Right lobe of liver (tissue), 6 donors: Measurements from ENCODE around the gene ZFPL1. TPM values are rescaled to one million over a fixed set of nuclear protein-coding genes. Genes with fewer than 3 reads are reported as not detected.

Experiments used
- ATAC-seq, 4 donors: fragments of 200-7000 bp; cut with Tn5 transposase; one replicate each; pipeline ENCODE4 v1.9.1; 2020; ENCODE audit warnings: mild to moderate bottlenecking in 4 of 4, moderate library complexity in 4 of 4
- DNase-seq, 3 donors: peaks; one replicate each; pipeline ENCODE4 v3.0.0-alpha.2; 2020
- H3K27ac ChIP-seq, 3 donors: fragments of 200-600 bp; one replicate each; pipeline ENCODE4 v1.8.0; 2022
- H3K27me3 ChIP-seq, 2 donors: fragments of 200-600 bp; one replicate each; pipeline ENCODE4 v1.8.0; 2022
- H3K36me3 ChIP-seq, 4 donors: fragments of 200-600 bp; sonication (generic) in 1 of 4; one replicate each; pipeline versions ENCODE4 v1.5.1 to v1.8.0; 2017 to 2022; ENCODE audit warnings: control low read depth in 1 of 4
- H3K4me1 ChIP-seq, 4 donors: fragments of 200-600 bp; sonication (generic) in 1 of 4; one replicate each; pipeline versions ENCODE4 v1.5.1 to v1.8.0; 2017 to 2022; ENCODE audit warnings: control low read depth in 1 of 4
- H3K4me3 ChIP-seq, 3 donors: fragments of 200-600 bp; one replicate each; pipeline ENCODE4 v1.8.0; 2022
- H3K9me3 ChIP-seq, 4 donors: fragments of 200-600 bp; sonication (generic) in 1 of 4; one replicate each; pipeline versions ENCODE4 v1.5.1 to v1.8.0; 2017 to 2022; ENCODE audit warnings: control low read depth in 1 of 4
- POLR2A ChIP-seq: fragments of 450-650 bp; IDR thresholded peaks from one replicate; pipeline ENCODE4 v1.6.1; 2017; ENCODE audit warnings: antibody characterized with exemption, mild to moderate bottlenecking
- WGBS: methylation state at CpG from one replicate; pipeline ENCODE4 v1.1.6; 2018; ENCODE audit warnings: low coverage, low lambda C conversion rate; ENCODE audit not compliant: insufficient coverage; ENCODE audit errors: missing lambda C conversion rate; 5-methylcytosine and 5-hydroxymethylcytosine counted together
- intact Hi-C, 2 donors: fragments of 100-400 bp; cut with DNase I; formaldehyde crosslinking; loops; one replicate each; pipeline versions ENCODE4 v1.11.2 to v1.14.1; 2022
- microRNA-seq, 2 donors: library from miRNA; unstranded; fragments of <30 nt; microRNA quantifications; one replicate each; pipeline ENCODE4, GENCODE V29; 2019 to 2020
- small RNA-seq, 2 experiments: library from RNA; depleted of rRNA; stranded (forward); fragments of <200 nt; gene quantifications; one replicate each; pipeline ENCODE3, GENCODE V24; 2016
- total RNA-seq, 6 experiments: library from RNA; depleted of rRNA in 2 of 6; stranded (reverse); fragments of >200 nt in 2 of 6; fragmentation: NEBNext Ultra II Directional in 3 of 6; extraction: Animal tissue kit (Norgen Biotek cat#: 25700) in 3 of 6; gene quantifications; one replicate each; pipeline versions ENCODE4 v1.1.0 to v1.2.4, GENCODE V29; 2016 to 2023
- TF ChIP-seq, protein P1 (sequence below), 4 donors: fragments of 200-600 bp in 3 of 4; fragments of 450-650 bp in 1 of 4; IDR thresholded peaks; one replicate each; pipeline versions ENCODE4 v1.5.1 to v1.8.0; 2016 to 2022; ENCODE audit warnings: antibody characterized with exemption in 4 of 4, mild to moderate bottlenecking in 2 of 4
- donor health status: DM: no; HTN: yes; CAD: no.
- donor health status: DM: no; HTN: no; CAD: no.
- donor health status: DM: no; HTN: no; CAD: no.
- donor health status: DM: no; HTN: yes; CAD: no.
- donor health status: DM: no; HTN: yes; CAD: no.

ZFPL1 gene
- total RNA-seq, 6 experiments from 2014 or later, result 15.4 to 22.4 (median 18.0) TPM

DNA sequence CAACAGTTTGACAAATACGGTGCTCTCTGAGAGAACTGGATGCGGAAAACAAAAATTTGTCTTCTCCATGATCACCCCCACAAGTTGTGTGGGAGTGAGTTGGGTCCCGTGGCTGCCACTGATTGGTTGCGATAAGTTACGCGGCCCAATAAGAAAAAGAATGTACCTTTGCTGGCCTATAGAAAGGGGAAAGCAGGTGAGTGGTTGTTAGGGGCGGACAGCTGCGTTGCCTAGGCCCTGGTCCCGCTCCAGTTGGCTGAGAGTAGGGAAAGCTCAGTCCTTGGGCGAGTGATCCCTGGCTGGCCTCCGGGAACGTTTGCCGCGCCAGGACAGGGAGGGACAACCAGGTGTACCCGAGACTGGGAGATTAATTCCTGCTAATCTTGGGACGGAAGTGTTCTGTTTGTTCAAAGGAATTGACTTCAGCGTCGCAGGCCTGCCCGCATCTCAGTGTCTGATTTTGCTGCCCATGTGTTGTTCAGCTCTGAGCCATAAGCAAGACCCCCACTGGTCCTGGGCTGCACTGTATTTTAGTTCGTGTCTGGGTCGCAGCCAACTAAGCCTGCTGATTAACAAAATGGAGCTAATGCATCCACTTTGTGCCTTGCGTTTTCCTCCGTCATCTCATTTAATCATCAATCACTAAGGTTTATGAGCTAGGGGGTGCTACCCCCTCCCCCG is 51.1 kb downstream of the ZFPL1 start:
- WGBS, result 4% methylated on average over 20 of the region's 24 CpGs
- no peaks in the 10 kb centered on the region for H3K9me3 ChIP-seq
- H3K36me3 ChIP-seq, result peaks cover 0 to 29% (median 16%) of the 10 kb centered on the region in 4 donors
- ATAC-seq, result peak; percentile 80 to 86 (median 82)
- no peaks in the 10 kb centered on the region for H3K27me3 ChIP-seq
- intact Hi-C loops, result loop anchor here in 1 of 2 donors (10.0 kb wide), 1 partner anchor 120 kb away; no protein-coding TSS in a partner anchor
- TF ChIP-seq POLR2A, result no peak
- TF ChIP-seq, protein P1, sequence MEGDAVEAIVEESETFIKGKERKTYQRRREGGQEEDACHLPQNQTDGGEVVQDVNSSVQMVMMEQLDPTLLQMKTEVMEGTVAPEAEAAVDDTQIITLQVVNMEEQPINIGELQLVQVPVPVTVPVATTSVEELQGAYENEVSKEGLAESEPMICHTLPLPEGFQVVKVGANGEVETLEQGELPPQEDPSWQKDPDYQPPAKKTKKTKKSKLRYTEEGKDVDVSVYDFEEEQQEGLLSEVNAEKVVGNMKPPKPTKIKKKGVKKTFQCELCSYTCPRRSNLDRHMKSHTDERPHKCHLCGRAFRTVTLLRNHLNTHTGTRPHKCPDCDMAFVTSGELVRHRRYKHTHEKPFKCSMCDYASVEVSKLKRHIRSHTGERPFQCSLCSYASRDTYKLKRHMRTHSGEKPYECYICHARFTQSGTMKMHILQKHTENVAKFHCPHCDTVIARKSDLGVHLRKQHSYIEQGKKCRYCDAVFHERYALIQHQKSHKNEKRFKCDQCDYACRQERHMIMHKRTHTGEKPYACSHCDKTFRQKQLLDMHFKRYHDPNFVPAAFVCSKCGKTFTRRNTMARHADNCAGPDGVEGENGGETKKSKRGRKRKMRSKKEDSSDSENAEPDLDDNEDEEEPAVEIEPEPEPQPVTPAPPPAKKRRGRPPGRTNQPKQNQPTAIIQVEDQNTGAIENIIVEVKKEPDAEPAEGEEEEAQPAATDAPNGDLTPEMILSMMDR (IDR thresholded peaks at IDR 0.05), result no peak
- peak; percentile 95 to 98 (median 97) for DNase-seq
- peak overlapping the region; percentile 92 to 99 (median 99) for H3K4me3 ChIP-seq
- H3K27ac ChIP-seq, result peak overlapping the region; percentile 96 to 99 (median 97)
- H3K4me1 ChIP-seq, result peaks cover 0 to 25% (median 11%) of the 10 kb centered on the region in 4 donors

DNA sequence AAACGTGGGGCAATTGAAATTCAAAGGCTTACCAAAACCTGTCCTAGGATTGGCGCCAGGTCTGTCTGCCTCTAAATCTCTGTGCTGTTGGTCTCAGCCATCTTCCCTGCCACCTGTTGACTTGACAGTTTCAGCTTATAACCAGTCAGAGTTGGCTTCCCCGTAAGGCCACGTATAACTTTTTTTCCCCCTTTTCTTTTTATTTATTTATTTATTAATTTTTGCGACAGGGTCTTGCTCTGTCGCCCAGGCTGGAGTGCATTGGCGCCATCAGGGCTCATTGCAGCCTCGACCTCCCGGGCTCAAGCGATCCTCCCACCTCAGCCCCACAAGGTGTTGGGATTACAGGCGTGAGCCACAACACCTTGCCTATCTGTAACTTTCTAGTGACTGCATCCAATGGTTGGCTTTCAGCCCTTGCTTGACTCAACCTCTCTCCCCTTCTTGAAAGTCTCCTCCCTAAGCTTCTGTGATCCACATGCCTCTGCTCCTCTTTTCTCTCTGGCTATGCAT is 51.7 kb downstream of the ZFPL1 start:
- peak overlapping the region; percentile 96 to 99 (median 97) for H3K27ac ChIP-seq
- peaks cover 0 to 23% (median 12%) of the 10 kb centered on the region in 4 donors for H3K36me3 ChIP-seq
- peaks cover 0 to 25% (median 11%) of the 10 kb centered on the region in 4 donors for H3K4me1 ChIP-seq
- no peak for TF ChIP-seq POLR2A
- TF ChIP-seq, protein P1 (IDR thresholded peaks at IDR 0.05), result no peak
- 52% methylated on average over 8 of the region's 11 CpGs for WGBS
- no peaks in the 10 kb centered on the region for H3K9me3 ChIP-seq
- no peak for DNase-seq
- intact Hi-C loops, result loop anchor here in 1 of 2 donors (10.0 kb wide), 1 partner anchor 119 kb away; no protein-coding TSS in a partner anchor
- ATAC-seq, result no peak
- no peaks in the 10 kb centered on the region for H3K27me3 ChIP-seq
- H3K4me3 ChIP-seq, result peak overlapping the region; percentile 92 to 99 (median 99)

DNA sequence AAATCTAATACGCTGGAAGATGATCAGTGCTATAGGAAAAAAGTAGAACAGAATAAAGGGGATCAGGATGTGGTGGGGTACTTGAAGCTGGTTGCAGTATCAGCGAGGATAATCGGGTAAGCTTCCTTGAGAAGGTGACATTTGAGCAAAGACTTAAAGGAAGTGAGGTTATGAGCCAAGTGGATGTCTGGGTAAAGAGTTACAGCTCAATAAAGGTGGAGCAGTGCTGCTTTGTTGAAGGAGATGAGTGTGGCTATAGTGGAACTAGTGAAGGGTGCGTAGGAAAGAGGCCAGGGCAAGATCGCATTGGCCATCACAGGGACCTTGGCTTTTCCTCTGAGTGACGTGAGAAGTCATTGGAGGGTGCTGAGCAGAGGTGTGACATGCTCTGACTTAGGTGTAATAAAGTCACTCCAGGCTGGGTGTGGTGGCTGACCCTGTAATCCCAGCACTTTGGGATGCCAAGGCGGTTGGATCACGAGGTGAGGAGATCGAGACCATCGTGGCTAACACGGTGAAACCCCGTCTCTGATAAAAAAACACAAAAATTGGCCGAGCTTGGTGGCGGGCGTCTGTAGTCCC is 52.6 kb downstream of the ZFPL1 start:
- DNase-seq (no peak), ATAC-seq (no peak)
- H3K4me3 ChIP-seq, result no peak overlapping the region
- H3K27me3 ChIP-seq, result no peaks in the 10 kb centered on the region
- WGBS, result 94% methylated on average over 6 of the region's 15 CpGs
- no peaks in the 10 kb centered on the region for H3K9me3 ChIP-seq
- TF ChIP-seq POLR2A, result no peak
- TF ChIP-seq, protein P1 (IDR thresholded peaks at IDR 0.05), result no peak
- peaks cover 0 to 14% (median 7%) of the 10 kb centered on the region in 4 donors for H3K36me3 ChIP-seq
- intact Hi-C loops, result loop anchor here in 1 of 2 donors (10.0 kb wide), 1 partner anchor 118 kb away; no protein-coding TSS in a partner anchor
- no peak overlapping the region for H3K27ac ChIP-seq
- H3K4me1 ChIP-seq, result peaks cover 0 to 31% (median 11%) of the 10 kb centered on the region in 4 donors

Small RNAs within 50 kb of the gene (microRNA-seq; reads per million reads assigned to microRNA genes)
- 0 to 0.58 reads per million in 2 donors for gene MIR6751

Small RNAs within 50 kb of the gene (small RNA-seq; reads per million reads assigned to genes)
- 0 to 0.13 reads per million in 2 experiments for gene SNX15

Other genes starting within 250 kb of the ZFPL1 start
- 1 to 10 TPM in 1 of 6 experiments, under 1 TPM in 5; 0.63 to 1.1 (median 0.99) TPM for gene CDC42BPG, start 239.6 kb upstream of the ZFPL1 start, total RNA-seq
- 10 to 100 TPM; 18.8 to 36.1 (median 26.3) TPM for gene EHD1, start 205.6 kb upstream of the ZFPL1 start, total RNA-seq
- gene ATG2A, start 167.0 kb upstream of the ZFPL1 start, total RNA-seq, result 10 to 100 TPM; 26.4 to 42.9 (median 32.2) TPM
- 10 to 100 TPM in 1 of 6 experiments, 1 to 10 TPM in 5; 6.8 to 12.6 (median 8.9) TPM for gene PPP2R5B, start 159.5 kb upstream of the ZFPL1 start, total RNA-seq
- under 1 TPM in 1 of 6 experiments, not detected in 5; 0.46 TPM for gene GPHA2, start 148.3 kb upstream of the ZFPL1 start, total RNA-seq
- under 1 TPM in 2 of 6 experiments, not detected in 4; 0.33 to 0.86 TPM for gene MAJIN, start 112.1 kb upstream of the ZFPL1 start, total RNA-seq
- gene BATF2, start 87.3 kb upstream of the ZFPL1 start, total RNA-seq, result 1 to 10 TPM; 1.9 to 2.5 (median 2.3) TPM
- gene ARL2, start 70.1 kb upstream of the ZFPL1 start, total RNA-seq, result 10 to 100 TPM in 3 of 6 experiments, 1 to 10 TPM in 3; 7.3 to 26.2 (median 10.0) TPM
- gene SNX15, start 56.8 kb upstream of the ZFPL1 start, total RNA-seq, result 10 to 100 TPM in 1 of 6 experiments, 1 to 10 TPM in 5; 6.4 to 10.3 (median 8.7) TPM
- gene SAC3D1, start 43.0 kb upstream of the ZFPL1 start, total RNA-seq, result 10 to 100 TPM in 2 of 6 experiments, 1 to 10 TPM in 4; 4.2 to 13.8 (median 5.8) TPM
- 1 to 10 TPM in 5 of 6 experiments, under 1 TPM in 1; 0.83 to 3.5 (median 1.4) TPM for gene NAALADL1, start 25.7 kb upstream of the ZFPL1 start, total RNA-seq
- 1 to 10 TPM in 3 of 6 experiments, under 1 TPM in 3; 0.31 to 2.3 (median 1.0) TPM for gene CDCA5, start 182 bp upstream of the ZFPL1 start, total RNA-seq
- gene VPS51, start 12.0 kb downstream of the ZFPL1 start, total RNA-seq, result 100 to 1,000 TPM in 2 of 6 experiments, 10 to 100 TPM in 4; 41.5 to 170 (median 50.2) TPM
- 100 to 1,000 TPM in 1 of 6 experiments, 10 to 100 TPM in 5; 25.6 to 112 (median 37.8) TPM for gene TM7SF2, start 27.6 kb downstream of the ZFPL1 start, total RNA-seq
- gene ZNHIT2, start 33.5 kb downstream of the ZFPL1 start, total RNA-seq, result 10 to 100 TPM in 2 of 6 experiments, 1 to 10 TPM in 4; 4.9 to 15.7 (median 6.2) TPM
- 100 to 1,000 TPM; 287 to 472 (median 343) TPM for gene FAU, start 37.9 kb downstream of the ZFPL1 start, total RNA-seq
- gene MRPL49, start 38.1 kb downstream of the ZFPL1 start, total RNA-seq, result 10 to 100 TPM; 26.3 to 51.7 (median 28.4) TPM
- gene SYVN1, start 50.3 kb downstream of the ZFPL1 start, total RNA-seq, result 100 to 1,000 TPM in 4 of 6 experiments, 10 to 100 TPM in 2; 73.0 to 120 (median 109) TPM
- 1 to 10 TPM in 2 of 6 experiments, under 1 TPM in 2, not detected in 2; 0.49 to 1.8 (median 0.87) TPM for gene SPDYC, start 86.0 kb downstream of the ZFPL1 start, total RNA-seq
- 100 to 1,000 TPM in 1 of 6 experiments, 10 to 100 TPM in 5; 55.7 to 124 (median 83.1) TPM for gene CAPN1, start 97.7 kb downstream of the ZFPL1 start, total RNA-seq
- 1 to 10 TPM; 1.8 to 8.4 (median 3.5) TPM for gene POLA2, start 177.7 kb downstream of the ZFPL1 start, total RNA-seq
- gene CDC42EP2, start 230.6 kb downstream of the ZFPL1 start, total RNA-seq, result 1 to 10 TPM in 4 of 6 experiments, under 1 TPM in 2; 0.55 to 3.4 (median 2.3) TPM
- 10 to 100 TPM; 11.1 to 21.7 (median 19.4) TPM for gene DPF2, start 249.6 kb downstream of the ZFPL1 start, total RNA-seq